Measurements from ENCODE around the gene FHIT. TPM values are rescaled to one million over a fixed set of nuclear protein-coding genes. Genes with fewer than 3 reads are reported as not detected.

The FHIT gene
- total RNA-seq, 1 donor from 2014 or later: 11.5 TPM

DNA sequence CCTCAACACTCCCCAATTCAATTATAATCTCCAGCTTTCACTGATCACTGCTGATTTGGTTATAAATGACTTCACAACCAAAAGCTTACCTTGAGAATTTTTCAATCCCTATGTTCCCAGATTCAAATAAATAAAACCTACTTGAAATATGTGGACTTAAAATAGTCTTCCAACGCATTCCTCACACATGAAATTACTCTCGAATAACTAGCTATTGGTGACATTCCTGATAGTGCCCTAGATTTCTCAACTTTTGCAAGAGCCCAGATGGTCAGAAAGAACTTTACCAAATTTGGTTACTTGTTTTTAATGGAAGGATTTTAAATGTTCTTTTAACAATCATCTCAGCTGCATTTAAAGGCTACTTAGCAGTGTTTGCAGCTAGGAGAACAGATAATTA lies 605.5 kb downstream of the FHIT start:
- Histone ChIP-seq H3K27me3 (ENCODE audit: control insufficient read depth, insufficient read depth, low read length) (no peaks in the 10 kb centered on the region), H3K4me3 (ENCODE audit: low read depth, low read length) (no peak overlapping the region), H3K36me3 (ENCODE audit: control insufficient read depth, insufficient read depth, low read length) (no peaks in the 10 kb centered on the region)
- DNase-seq (ENCODE audit: low read depth): no peak
- TF ChIP-seq, protein P1, sequence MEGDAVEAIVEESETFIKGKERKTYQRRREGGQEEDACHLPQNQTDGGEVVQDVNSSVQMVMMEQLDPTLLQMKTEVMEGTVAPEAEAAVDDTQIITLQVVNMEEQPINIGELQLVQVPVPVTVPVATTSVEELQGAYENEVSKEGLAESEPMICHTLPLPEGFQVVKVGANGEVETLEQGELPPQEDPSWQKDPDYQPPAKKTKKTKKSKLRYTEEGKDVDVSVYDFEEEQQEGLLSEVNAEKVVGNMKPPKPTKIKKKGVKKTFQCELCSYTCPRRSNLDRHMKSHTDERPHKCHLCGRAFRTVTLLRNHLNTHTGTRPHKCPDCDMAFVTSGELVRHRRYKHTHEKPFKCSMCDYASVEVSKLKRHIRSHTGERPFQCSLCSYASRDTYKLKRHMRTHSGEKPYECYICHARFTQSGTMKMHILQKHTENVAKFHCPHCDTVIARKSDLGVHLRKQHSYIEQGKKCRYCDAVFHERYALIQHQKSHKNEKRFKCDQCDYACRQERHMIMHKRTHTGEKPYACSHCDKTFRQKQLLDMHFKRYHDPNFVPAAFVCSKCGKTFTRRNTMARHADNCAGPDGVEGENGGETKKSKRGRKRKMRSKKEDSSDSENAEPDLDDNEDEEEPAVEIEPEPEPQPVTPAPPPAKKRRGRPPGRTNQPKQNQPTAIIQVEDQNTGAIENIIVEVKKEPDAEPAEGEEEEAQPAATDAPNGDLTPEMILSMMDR (IDR thresholded peaks at IDR 0.05; ENCODE audit: insufficient read depth, low read length, poor library complexity, severe bottlenecking): no peak

- TF ChIP-seq, protein P1 (IDR thresholded peaks at IDR 0.05; ENCODE audit: insufficient read depth, low read length, poor library complexity, severe bottlenecking): no peak
Observed at GRCh38 chr3:60643831-60644230, 607.4 kb downstream of the FHIT start.

GRCh38 chr3:60641354-60641753 lies 609.9 kb downstream of the FHIT start:
- Histone ChIP-seq H3K4me3 (ENCODE audit: low read depth, low read length) (no peak overlapping the region), H3K27me3 (ENCODE audit: control insufficient read depth, insufficient read depth, low read length) (no peaks in the 10 kb centered on the region), H3K36me3 (ENCODE audit: control insufficient read depth, insufficient read depth, low read length) (no peaks in the 10 kb centered on the region)
- TF ChIP-seq, protein P1 (IDR thresholded peaks at IDR 0.05; ENCODE audit: insufficient read depth, low read length, poor library complexity, severe bottlenecking): no peak
- DNase-seq (ENCODE audit: low read depth): no peak

More at GRCh38 chr3:60643831-60644230, 607.4 kb downstream of the FHIT start:
- no peaks in the 10 kb centered on the region for H3K27me3 ChIP-seq (ENCODE audit: control insufficient read depth, insufficient read depth, low read length)
- H3K4me3 ChIP-seq (ENCODE audit: low read depth, low read length): no peak overlapping the region
- H3K36me3 ChIP-seq (ENCODE audit: control insufficient read depth, insufficient read depth, low read length): no peaks in the 10 kb centered on the region
- no peak for DNase-seq (ENCODE audit: low read depth)

GRCh38 chr3:60636846-60637245 lies 614.4 kb downstream of the FHIT start:
- TF ChIP-seq, protein P1 (IDR thresholded peaks at IDR 0.05; ENCODE audit: insufficient read depth, low read length, poor library complexity, severe bottlenecking): no peak
- H3K27me3 ChIP-seq (ENCODE audit: control insufficient read depth, insufficient read depth, low read length): no peaks in the 10 kb centered on the region
- peak; percentile 51 for DNase-seq (ENCODE audit: low read depth)
- no peak overlapping the region for H3K4me3 ChIP-seq (ENCODE audit: low read depth, low read length)
- no peaks in the 10 kb centered on the region for H3K36me3 ChIP-seq (ENCODE audit: control insufficient read depth, insufficient read depth, low read length)

DNA sequence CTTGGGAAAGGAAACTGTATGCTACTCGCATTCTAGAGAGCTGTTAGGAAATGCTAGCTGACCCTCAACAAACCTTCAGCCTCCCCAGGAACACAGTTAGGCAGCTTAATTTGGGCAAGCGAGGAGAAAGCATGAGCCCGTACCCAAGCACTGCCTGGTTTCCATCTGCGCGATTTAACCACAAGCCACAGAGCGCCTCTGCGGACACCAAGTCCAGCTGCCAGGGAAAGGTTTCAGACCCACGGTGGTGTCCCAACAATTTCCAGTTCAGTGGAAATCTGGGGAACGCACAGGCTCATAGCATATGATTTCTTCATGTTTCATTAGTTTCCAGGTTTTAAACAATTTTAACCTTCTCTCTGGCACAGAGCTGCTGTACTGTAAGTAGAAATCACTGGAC lies 617.6 kb downstream of the FHIT start:
- DNase-seq (ENCODE audit: low read depth): no peak
- no peaks in the 10 kb centered on the region for H3K36me3 ChIP-seq (ENCODE audit: control insufficient read depth, insufficient read depth, low read length)
- no peaks in the 10 kb centered on the region for H3K27me3 ChIP-seq (ENCODE audit: control insufficient read depth, insufficient read depth, low read length)
- no peak overlapping the region for H3K4me3 ChIP-seq (ENCODE audit: low read depth, low read length)
- TF ChIP-seq, protein P1 (IDR thresholded peaks at IDR 0.05; ENCODE audit: insufficient read depth, low read length, poor library complexity, severe bottlenecking): no peak

DNA sequence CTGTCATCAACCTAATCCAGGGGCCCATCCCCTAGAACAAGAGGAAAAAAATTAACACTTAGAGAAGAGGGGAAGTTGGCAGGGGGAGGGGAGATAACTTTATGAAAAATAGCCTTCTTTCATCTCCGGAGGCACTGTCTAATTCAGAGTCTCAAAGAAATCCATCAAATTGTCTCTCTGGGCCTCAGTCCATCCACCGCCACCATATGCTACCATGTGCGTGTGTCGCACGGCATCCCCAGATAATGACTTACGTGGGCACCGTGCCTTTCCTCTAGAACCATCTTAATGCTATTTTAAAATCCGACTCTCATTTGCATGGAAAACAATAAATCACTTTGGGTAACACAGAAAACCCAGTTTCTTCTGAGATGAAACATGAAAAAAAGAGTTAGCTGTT lies 619.7 kb downstream of the FHIT start:
- TF ChIP-seq, protein P1 (IDR thresholded peaks at IDR 0.05; ENCODE audit: insufficient read depth, low read length, poor library complexity, severe bottlenecking): no peak
- DNase-seq (ENCODE audit: low read depth): no peak
- Histone ChIP-seq H3K4me3 (ENCODE audit: low read depth, low read length) (no peak overlapping the region), H3K27me3 (ENCODE audit: control insufficient read depth, insufficient read depth, low read length) (no peaks in the 10 kb centered on the region), H3K36me3 (ENCODE audit: control insufficient read depth, insufficient read depth, low read length) (no peaks in the 10 kb centered on the region)

Data from kidney epithelial cell (primary cell).